ENCODE measurements around the gene UST. TPM values are rescaled to one million over a fixed set of nuclear protein-coding genes. Genes with fewer than 3 reads are reported as not detected.

The UST gene
- total RNA-seq, 2 donors from 2014 or later = 24.2 to 30.8 TPM

GRCh38 chr6:149041953-149042352, 295.1 kb downstream of the UST start:
- Histone ChIP-seq H3K27me3 (replicated peaks; ENCODE audit: insufficient read depth) (no peaks in the 10 kb centered on the region), H3K27ac (no peak overlapping the region), H3K4me1 (ENCODE audit: control insufficient read depth in 1 of 2, low read depth in 2 of 2) (peaks cover 0 to 4% of the 10 kb centered on the region in 2 donors), H3K36me3 (no peaks in the 10 kb centered on the region), H3K4me3 (no peak overlapping the region), H3K9me3 (no peaks in the 10 kb centered on the region)
- ATAC-seq (ENCODE audit: insufficient number of reproducible peaks, low FRiP score, low read depth) (no peak), DNase-seq (ENCODE audit: low spot score) (no peak)
- TF ChIP-seq CTCF (IDR thresholded peaks at IDR 0.05) = no peak

DNA sequence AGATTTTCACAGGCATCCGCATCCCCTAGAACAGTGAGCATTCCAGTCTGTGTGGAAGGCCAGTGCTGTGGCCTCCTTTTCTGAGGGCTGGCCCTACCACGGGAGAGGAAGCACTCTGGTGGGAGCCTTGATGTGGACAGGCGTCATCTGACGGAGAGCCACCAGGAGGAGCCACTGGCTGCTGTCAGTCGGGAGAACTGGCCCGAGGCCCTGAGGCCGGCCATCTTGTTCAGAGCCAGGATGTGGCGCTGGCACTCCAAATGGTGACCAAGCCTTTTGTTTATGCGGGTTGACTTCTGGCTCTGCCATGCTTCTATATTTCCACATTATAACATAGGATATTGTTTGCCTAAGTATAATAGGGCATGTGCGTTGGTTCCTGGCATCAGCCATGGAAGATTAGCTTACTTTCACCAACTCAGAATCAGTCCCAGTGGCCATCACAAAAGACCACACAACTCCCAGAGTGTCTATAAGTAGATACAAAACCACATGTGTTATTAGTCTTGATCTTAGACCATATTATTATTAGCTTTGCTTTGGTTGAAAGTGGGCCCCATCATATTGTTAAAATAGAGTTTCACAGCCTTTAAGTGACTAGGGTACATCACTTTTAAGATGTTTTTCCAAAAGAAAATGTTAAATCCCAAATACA, 296.8 kb downstream of the UST start:
- Histone ChIP-seq H3K9me3 (no peaks in the 10 kb centered on the region), H3K27me3 (replicated peaks; ENCODE audit: insufficient read depth) (no peaks in the 10 kb centered on the region), H3K36me3 (no peaks in the 10 kb centered on the region), H3K4me3 (no peak overlapping the region), H3K4me1 (ENCODE audit: control insufficient read depth in 1 of 2, low read depth in 2 of 2) (peaks cover 3 to 9% of the 10 kb centered on the region in 2 donors), H3K27ac (no peak overlapping the region)
- TF ChIP-seq CTCF (IDR thresholded peaks at IDR 0.05) = no peak
- ATAC-seq (ENCODE audit: insufficient number of reproducible peaks, low FRiP score, low read depth) = no peak
- no peak for DNase-seq (ENCODE audit: low spot score)

GRCh38 chr6:149044528-149044927, 297.7 kb downstream of the UST start:
- Histone ChIP-seq H3K4me1 (ENCODE audit: control insufficient read depth in 1 of 2, low read depth in 2 of 2) (peaks cover 3 to 9% of the 10 kb centered on the region in 2 donors), H3K27me3 (replicated peaks; ENCODE audit: insufficient read depth) (no peaks in the 10 kb centered on the region), H3K4me3 (no peak overlapping the region), H3K9me3 (no peaks in the 10 kb centered on the region), H3K27ac (no peak overlapping the region), H3K36me3 (no peaks in the 10 kb centered on the region)
- TF ChIP-seq CTCF (IDR thresholded peaks at IDR 0.05) = no peak
- DNase-seq (ENCODE audit: low spot score) = no peak
- ATAC-seq (ENCODE audit: insufficient number of reproducible peaks, low FRiP score, low read depth) = no peak

DNA sequence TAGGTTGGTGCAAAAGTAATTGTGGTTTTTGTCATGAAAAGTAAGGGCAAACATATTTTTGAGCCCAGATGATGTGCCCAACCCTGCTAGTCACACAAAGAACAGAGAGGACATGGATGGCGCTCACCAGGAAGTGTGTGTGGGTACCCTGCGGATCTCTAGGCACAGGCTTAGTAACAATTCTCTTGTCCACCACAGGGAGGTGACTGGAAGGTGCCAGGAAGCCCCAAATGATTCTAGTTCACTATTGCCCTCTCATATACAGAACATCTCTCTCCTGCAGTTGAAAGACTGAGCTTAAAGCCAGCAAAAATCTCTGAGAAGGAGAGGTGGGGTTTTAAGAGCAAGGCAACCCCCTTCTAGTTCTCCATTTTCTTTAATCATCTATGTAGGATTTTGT, 298.6 kb downstream of the UST start:
- Histone ChIP-seq H3K9me3 (no peaks in the 10 kb centered on the region), H3K27me3 (replicated peaks; ENCODE audit: insufficient read depth) (no peaks in the 10 kb centered on the region), H3K27ac (no peak overlapping the region), H3K36me3 (no peaks in the 10 kb centered on the region), H3K4me3 (no peak overlapping the region), H3K4me1 (ENCODE audit: control insufficient read depth in 1 of 2, low read depth in 2 of 2) (peaks cover 3 to 9% of the 10 kb centered on the region in 2 donors)
- no peak for TF ChIP-seq CTCF (IDR thresholded peaks at IDR 0.05)
- ATAC-seq (ENCODE audit: insufficient number of reproducible peaks, low FRiP score, low read depth) (no peak), DNase-seq (ENCODE audit: low spot score) (no peak)

GRCh38 chr6:149046164-149046821, 299.5 kb downstream of the UST start:
- ATAC-seq (ENCODE audit: insufficient number of reproducible peaks, low FRiP score, low read depth) (no peak), DNase-seq (ENCODE audit: low spot score) (no peak)
- Histone ChIP-seq H3K4me1 (ENCODE audit: control insufficient read depth in 1 of 2, low read depth in 2 of 2) (peaks cover 3 to 9% of the 10 kb centered on the region in 2 donors), H3K27me3 (replicated peaks; ENCODE audit: insufficient read depth) (no peaks in the 10 kb centered on the region), H3K36me3 (no peaks in the 10 kb centered on the region), H3K27ac (no peak overlapping the region), H3K9me3 (no peaks in the 10 kb centered on the region), H3K4me3 (no peak overlapping the region)
- TF ChIP-seq CTCF (IDR thresholded peaks at IDR 0.05) = no peak

Measured in thoracic aorta (tissue), 2 donors.